Osteoblast (primary cell): Measurements from ENCODE around the gene STAC2. TPM values are rescaled to one million over a fixed set of nuclear protein-coding genes. Genes with fewer than 3 reads are reported as not detected.
A peak's percentile ranks its signal among the peaks of the same experiment; 100 is the strongest.

Experiments used
- DNase-seq: peaks from one replicate; pipeline ENCODE4 v3.0.0; 2011; ENCODE audit warnings: low spot score, mixed read lengths; ENCODE audit not compliant: insufficient read length; ENCODE audit errors: missing footprints
- H2AFZ ChIP-seq: 2 replicates; pipeline ENCODE4 v1.6.0; 2011; ENCODE audit warnings: mild to moderate bottlenecking, low read length
- H3K27ac ChIP-seq: 2 replicates; pipeline ENCODE4 v1.5.1; 2011; ENCODE audit warnings: mild to moderate bottlenecking, low read depth, low read length, moderate library complexity
- H3K27me3 ChIP-seq: 2 replicates; pipeline ENCODE4 v1.6.0; 2012; ENCODE audit warnings: mild to moderate bottlenecking, control low read depth, inconsistent platforms, low read length, moderate library complexity; ENCODE audit not compliant: insufficient read depth
- H3K36me3 ChIP-seq: 2 replicates; pipeline ENCODE4 v1.5.1; 2011; ENCODE audit warnings: mild to moderate bottlenecking, low read length, control low read depth, moderate library complexity; ENCODE audit not compliant: insufficient read depth
- H3K4me1 ChIP-seq: 2 replicates; pipeline ENCODE4 v1.5.1; 2011; ENCODE audit warnings: mild to moderate bottlenecking, low read length, control low read depth, moderate library complexity; ENCODE audit not compliant: insufficient read depth
- H3K4me2 ChIP-seq: 2 replicates; pipeline ENCODE4 v1.6.0; 2011; ENCODE audit warnings: mild to moderate bottlenecking, low read length; ENCODE audit not compliant: insufficient read depth
- H3K4me3 ChIP-seq: fragments of 200-600 bp; sonication (generic); 3 replicates; pipeline ENCODE4 v1.5.1; 2012; ENCODE audit warnings: mild to moderate bottlenecking, low read length, inconsistent platforms; ENCODE audit not compliant: insufficient read depth
- H3K79me2 ChIP-seq: 2 replicates; pipeline ENCODE4 v1.6.0; 2012; ENCODE audit warnings: mild to moderate bottlenecking, low read length, control low read depth, inconsistent platforms; ENCODE audit not compliant: insufficient read depth
- H3K9me3 ChIP-seq: 2 replicates; pipeline ENCODE4 v1.5.1; 2011; ENCODE audit warnings: low read depth, low read length, control low read depth
- H4K20me1 ChIP-seq: 2 replicates; pipeline ENCODE4 v1.6.0; 2012; ENCODE audit warnings: mild to moderate bottlenecking, low read length, control low read depth; ENCODE audit not compliant: insufficient read depth
- CTCF ChIP-seq: IDR thresholded peaks from 2 replicates; pipeline ENCODE4 v1.5.1; 2011; ENCODE audit warnings: mild to moderate bottlenecking, low read depth, low read length, moderate library complexity; ENCODE audit errors: extremely low read depth
- total RNA-seq: library from RNA; depleted of rRNA; stranded (reverse); fragments of >200 nt; gene quantifications from 2 replicates; pipeline ENCODE4 v1.2.3, GENCODE V29; 2012

STAC2 gene
- total RNA-seq, 1 donor: not detected

GRCh38 chr17:39196808-39197291, 28.9 kb downstream of the STAC2 start:
- no peak for TF ChIP-seq CTCF
- DNase-seq: peak; percentile 89
- peaks cover 53% of the 10 kb centered on the region for H3K79me2 ChIP-seq
- H3K27ac ChIP-seq: no peak overlapping the region
- H3K4me3 ChIP-seq: peak overlapping the region; percentile 81
- no peaks in the 10 kb centered on the region for H3K27me3 ChIP-seq
- peaks cover 33% of the 10 kb centered on the region for H3K4me1 ChIP-seq
- H3K36me3 ChIP-seq: peaks cover 30% of the 10 kb centered on the region
- H3K4me2 ChIP-seq: peak overlapping the region; percentile 79
- H4K20me1 ChIP-seq: peaks cover 29% of the 10 kb centered on the region
- H3K9me3 ChIP-seq: no peaks in the 10 kb centered on the region
- H2AFZ ChIP-seq: no peak overlapping the region

GRCh38 chr17:39196241-39196807, 29.4 kb downstream of the STAC2 start:
- DNase-seq: peak; percentile 86
- Histone ChIP-seq H3K4me3 (peak overlapping the region; percentile 81), H3K27me3 (no peaks in the 10 kb centered on the region), H3K27ac (no peak overlapping the region), H4K20me1 (peaks cover 26% of the 10 kb centered on the region), H3K36me3 (peaks cover 30% of the 10 kb centered on the region), H3K4me1 (peaks cover 27% of the 10 kb centered on the region), H3K79me2 (peaks cover 48% of the 10 kb centered on the region), H3K9me3 (no peaks in the 10 kb centered on the region), H3K4me2 (peak overlapping the region; percentile 79), H2AFZ (no peak overlapping the region)
- TF ChIP-seq CTCF: no peak

- Histone ChIP-seq H3K36me3 (peaks cover 29% of the 10 kb centered on the region), H3K4me2 (peak overlapping the region; percentile 79), H3K4me1 (peaks cover 21% of the 10 kb centered on the region), H2AFZ (no peak overlapping the region), H3K4me3 (peak overlapping the region; percentile 81), H3K27me3 (no peaks in the 10 kb centered on the region), H3K79me2 (peaks cover 41% of the 10 kb centered on the region), H3K27ac (no peak overlapping the region), H3K9me3 (no peaks in the 10 kb centered on the region), H4K20me1 (peaks cover 21% of the 10 kb centered on the region)
- DNase-seq: peak; percentile 86
- no peak for TF ChIP-seq CTCF
These were observed 30.1 kb downstream of the STAC2 start for GRCh38 chr17:39195568-39196160.

GRCh38 chr17:39194985-39195524, 30.7 kb downstream of the STAC2 start:
- Histone ChIP-seq H4K20me1 (peaks cover 20% of the 10 kb centered on the region), H3K27me3 (no peaks in the 10 kb centered on the region), H3K27ac (no peak overlapping the region), H3K36me3 (peaks cover 31% of the 10 kb centered on the region), H3K4me1 (peaks cover 21% of the 10 kb centered on the region), H3K79me2 (peaks cover 36% of the 10 kb centered on the region), H2AFZ (no peak overlapping the region), H3K9me3 (no peaks in the 10 kb centered on the region), H3K4me3 (no peak overlapping the region), H3K4me2 (peak overlapping the region; percentile 79)
- no peak for TF ChIP-seq CTCF
- DNase-seq: peak; percentile 60
